PC-3 (cell line): ENCODE measurements around the gene TSHZ3. TPM values are rescaled to one million over a fixed set of nuclear protein-coding genes. Genes with fewer than 3 reads are reported as not detected.

Experiments
- ATAC-seq: fragments of 200-7000 bp; cut with Tn5 transposase; 2 replicates; pipeline ENCODE4 v1.9.1; 2020; ENCODE audit warnings: mild to moderate bottlenecking, moderate library complexity
- BruUV-seq: library from RNA; stranded (reverse); fragments of 400-500 nt; replicated peaks from 2 replicates; lab custom pipeline; 2021; lab: Mats Ljungman, UMichigan
- CTCF ChIA-PET: fragments of 300-600 bp; sonication (Branson Sonifier 250); formaldehyde crosslinking; loops from one replicate; lab custom pipeline; 2022; ENCODE audit warnings: antibody characterized with exemption; lab: Charles Lee
- POLR2A ChIA-PET: fragments of 300-600 bp; sonication (Branson Sonifier 250); formaldehyde crosslinking; loops from one replicate; lab custom pipeline; 2022; ENCODE audit warnings: antibody characterized with exemption; ENCODE audit not compliant: unreplicated experiment; lab: Charles Lee
- DNase-seq: peaks from one replicate; pipeline ENCODE4 v3.0.0-alpha.2; 2015
- H2AFZ ChIP-seq: fragments of 300-600 bp; sonication (generic); 2 replicates; pipeline ENCODE4 v1.6.0; 2016; ENCODE audit warnings: antibody characterized with exemption, low read length
- H3F3A ChIP-seq: fragments of 300-600 bp; sonication (generic); one replicate; pipeline ENCODE4 v1.6.0; 2017; ENCODE audit warnings: antibody characterized with exemption, low read length, control low read depth, mild to moderate bottlenecking; ENCODE audit not compliant: unreplicated experiment
- H3K27ac ChIP-seq: fragments of 300-600 bp; sonication (generic); 2 replicates; pipeline ENCODE4 v1.5.1; 2016; ENCODE audit warnings: mild to moderate bottlenecking, low read length
- H3K27me3 ChIP-seq: fragments of 300-600 bp; sonication (generic); 2 replicates; pipeline ENCODE4 v1.6.1; 2016; ENCODE audit warnings: low read length, mixed read lengths
- H3K36me3 ChIP-seq: fragments of 300-600 bp; sonication (generic); 2 replicates; pipeline ENCODE4 v1.6.1; 2016; ENCODE audit warnings: low read depth, mixed run types, low read length, mixed read lengths
- H3K4me1 ChIP-seq: fragments of 300-600 bp; sonication (generic); 2 replicates; pipeline ENCODE4 v1.5.1; 2016; ENCODE audit warnings: low read length; ENCODE audit not compliant: insufficient read depth
- H3K4me2 ChIP-seq: fragments of 300-600 bp; sonication (generic); 2 replicates; pipeline ENCODE4 v1.6.0; 2016; ENCODE audit warnings: low read length
- H3K4me3 ChIP-seq: fragments of 300-600 bp; sonication (generic); 2 replicates; pipeline ENCODE4 v1.5.1; 2016; ENCODE audit warnings: mild to moderate bottlenecking, low read length, mixed read lengths
- H3K79me2 ChIP-seq: fragments of 300-600 bp; sonication (generic); 2 replicates; pipeline ENCODE4 v1.6.1; 2017; ENCODE audit warnings: low read length, mixed read lengths
- H3K9ac ChIP-seq: fragments of 300-600 bp; sonication (generic); 2 replicates; pipeline ENCODE4 v1.6.0; 2016; ENCODE audit warnings: mild to moderate bottlenecking, low read length
- H3K9me2 ChIP-seq: fragments of 300-600 bp; sonication (generic); replicated peaks from 2 replicates; pipeline ENCODE4 v1.6.1; 2016; ENCODE audit warnings: mixed run types, low read length, mixed read lengths
- H3K9me3 ChIP-seq: fragments of 300-600 bp; sonication (generic); 2 replicates; pipeline ENCODE4 v1.6.1; 2016; ENCODE audit warnings: low read length, mixed read lengths
- H4K20me1 ChIP-seq: fragments of 300-600 bp; sonication (generic); 2 replicates; pipeline ENCODE4 v1.6.1; 2016; ENCODE audit warnings: low read length, mixed read lengths
- EZH2 ChIP-seq: fragments of 300-600 bp; sonication (generic); IDR thresholded peaks from one replicate; pipeline ENCODE4 v1.6.1; 2017; ENCODE audit warnings: antibody characterized with exemption, mild to moderate bottlenecking, low read length; ENCODE audit not compliant: unreplicated experiment
- EZH2phosphoT487 ChIP-seq: fragments of 300-600 bp; sonication (generic); IDR thresholded peaks from 2 replicates; pipeline ENCODE4 v1.6.1; 2018; ENCODE audit warnings: mild to moderate bottlenecking, antibody characterized with exemption, low read length, borderline replicate concordance
- intact Hi-C: fragments of 100-400 bp; cut with micrococcal nuclease; formaldehyde crosslinking; loops from 2 replicates; pipeline ENCODE4 v1.9.0; 2023
- total RNA-seq: library from RNA; depleted of rRNA; stranded (reverse); fragments of >200 nt; gene quantifications from 2 replicates; pipeline ENCODE4 v1.2.3, GENCODE V29; 2014
- TF ChIP-seq, protein P1 (sequence below): fragments of 300-600 bp; sonication (generic); conservative IDR thresholded peaks from 2 replicates; pipeline ENCODE4 v1.5.1; 2017; ENCODE audit warnings: antibody characterized with exemption, low read depth, mild to moderate bottlenecking, low read length

Gene TSHZ3
- total RNA-seq, 1 experiment from 2014 or later: 0.18 TPM

DNA sequence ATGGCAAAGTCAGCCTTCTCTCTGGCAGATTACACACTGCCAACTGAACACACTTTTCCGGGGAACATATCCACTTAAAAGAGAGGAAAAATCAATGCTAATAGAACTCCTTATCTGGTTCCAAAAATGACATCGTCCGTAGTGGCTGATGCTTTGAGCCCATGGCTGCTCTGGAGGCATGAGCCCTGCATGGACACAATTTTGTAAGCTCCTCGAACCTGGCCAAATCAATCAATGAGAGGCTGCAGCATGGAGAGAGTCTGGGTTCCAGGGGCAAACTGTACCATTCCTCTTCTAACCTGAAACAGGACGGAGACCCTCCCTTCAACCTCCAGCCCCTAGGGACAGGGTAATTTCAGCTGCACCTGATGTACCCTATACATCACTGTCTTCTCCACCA is 21.0 kb upstream of the TSHZ3 start:
- Histone ChIP-seq H3K4me1 (no peaks in the 10 kb centered on the region), H3K9ac (no peak overlapping the region), H3K27ac (no peak overlapping the region), H2AFZ (no peak overlapping the region), H3K27me3 (no peaks in the 10 kb centered on the region), H4K20me1 (no peaks in the 10 kb centered on the region), H3F3A (no peaks in the 10 kb centered on the region), H3K4me2 (no peak overlapping the region), H3K9me3 (no peaks in the 10 kb centered on the region), H3K4me3 (no peak overlapping the region), H3K79me2 (no peaks in the 10 kb centered on the region), H3K36me3 (no peaks in the 10 kb centered on the region), H3K9me2 (no peaks in the 10 kb centered on the region)
- CTCF ChIA-PET: no interaction called here
- intact Hi-C loops: no loop called here
- DNase-seq (no peak), ATAC-seq (no peak)
- POLR2A ChIA-PET: no interaction called here
- no peak for TF ChIP-seq EZH2
- no TSS peak for BruUV-seq

DNA sequence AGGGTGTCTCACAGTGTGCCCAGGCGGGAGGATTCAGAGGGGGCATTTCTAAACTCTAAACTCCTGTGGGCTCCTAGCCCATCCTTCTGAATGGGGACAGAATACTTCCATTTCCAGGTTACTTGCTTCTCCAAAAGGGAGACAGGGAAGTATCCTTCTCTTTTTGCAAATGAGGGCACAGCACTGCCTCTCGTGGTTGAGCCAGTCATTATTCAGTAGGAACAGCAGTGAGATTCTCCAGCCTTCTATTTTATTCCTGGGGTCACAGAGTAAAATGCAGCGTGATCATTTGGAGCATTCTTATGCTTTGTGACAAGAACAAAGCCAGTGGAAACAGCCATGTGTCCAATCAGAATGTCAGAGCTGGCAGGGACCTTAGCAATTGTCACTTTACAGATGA is 15.7 kb upstream of the TSHZ3 start:
- Histone ChIP-seq H3F3A (no peaks in the 10 kb centered on the region), H3K27ac (no peak overlapping the region), H2AFZ (no peak overlapping the region), H3K4me2 (no peak overlapping the region), H3K79me2 (no peaks in the 10 kb centered on the region), H3K27me3 (no peaks in the 10 kb centered on the region), H4K20me1 (no peaks in the 10 kb centered on the region), H3K9ac (no peak overlapping the region), H3K36me3 (no peaks in the 10 kb centered on the region), H3K4me1 (no peaks in the 10 kb centered on the region), H3K9me2 (no peaks in the 10 kb centered on the region), H3K9me3 (no peaks in the 10 kb centered on the region), H3K4me3 (no peak overlapping the region)
- TF ChIP-seq EZH2phosphoT487 (no peak), EZH2 (no peak)
- TF ChIP-seq, protein P1, sequence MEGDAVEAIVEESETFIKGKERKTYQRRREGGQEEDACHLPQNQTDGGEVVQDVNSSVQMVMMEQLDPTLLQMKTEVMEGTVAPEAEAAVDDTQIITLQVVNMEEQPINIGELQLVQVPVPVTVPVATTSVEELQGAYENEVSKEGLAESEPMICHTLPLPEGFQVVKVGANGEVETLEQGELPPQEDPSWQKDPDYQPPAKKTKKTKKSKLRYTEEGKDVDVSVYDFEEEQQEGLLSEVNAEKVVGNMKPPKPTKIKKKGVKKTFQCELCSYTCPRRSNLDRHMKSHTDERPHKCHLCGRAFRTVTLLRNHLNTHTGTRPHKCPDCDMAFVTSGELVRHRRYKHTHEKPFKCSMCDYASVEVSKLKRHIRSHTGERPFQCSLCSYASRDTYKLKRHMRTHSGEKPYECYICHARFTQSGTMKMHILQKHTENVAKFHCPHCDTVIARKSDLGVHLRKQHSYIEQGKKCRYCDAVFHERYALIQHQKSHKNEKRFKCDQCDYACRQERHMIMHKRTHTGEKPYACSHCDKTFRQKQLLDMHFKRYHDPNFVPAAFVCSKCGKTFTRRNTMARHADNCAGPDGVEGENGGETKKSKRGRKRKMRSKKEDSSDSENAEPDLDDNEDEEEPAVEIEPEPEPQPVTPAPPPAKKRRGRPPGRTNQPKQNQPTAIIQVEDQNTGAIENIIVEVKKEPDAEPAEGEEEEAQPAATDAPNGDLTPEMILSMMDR: no peak
- CTCF ChIA-PET: no interaction called here
- intact Hi-C loops: no loop called here
- no TSS peak for BruUV-seq
- POLR2A ChIA-PET: no interaction called here
- DNase-seq (no peak), ATAC-seq (no peak)

DNA sequence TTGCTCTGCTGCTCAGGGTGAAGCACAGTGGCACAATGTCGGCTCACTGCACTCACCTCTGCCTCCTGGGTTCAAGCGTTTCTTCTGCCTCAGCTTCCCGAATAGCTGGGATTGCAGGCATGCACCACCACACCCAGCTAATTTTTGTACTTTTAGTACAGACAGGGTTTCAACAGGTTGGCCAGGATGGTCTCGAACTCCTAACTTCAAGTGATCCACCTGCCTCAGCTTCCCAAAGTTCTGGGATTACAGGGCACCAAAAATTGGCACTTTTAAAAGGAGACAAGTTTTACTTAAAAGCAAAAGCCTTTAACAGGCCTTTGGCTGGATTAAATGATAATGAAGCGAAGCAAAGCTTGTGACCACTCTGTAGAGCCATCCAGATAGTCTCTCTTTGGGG is 12.5 kb upstream of the TSHZ3 start:
- no peaks in the 10 kb centered on the region for H3K27me3 ChIP-seq
- H3K9me3 ChIP-seq: no peaks in the 10 kb centered on the region
- no peak for DNase-seq
- no peaks in the 10 kb centered on the region for H3F3A ChIP-seq
- no peak overlapping the region for H3K9ac ChIP-seq
- H3K4me1 ChIP-seq: no peaks in the 10 kb centered on the region
- TF ChIP-seq EZH2 (no peak), EZH2phosphoT487 (no peak)
- TF ChIP-seq, protein P1: no peak
- no peaks in the 10 kb centered on the region for H3K9me2 ChIP-seq
- no peak overlapping the region for H2AFZ ChIP-seq
- H3K36me3 ChIP-seq: no peaks in the 10 kb centered on the region
- intact Hi-C loops: no loop called here
- H3K4me3 ChIP-seq: no peak overlapping the region
- CTCF ChIA-PET: no interaction called here
- POLR2A ChIA-PET: no interaction called here
- no peaks in the 10 kb centered on the region for H3K79me2 ChIP-seq
- no peaks in the 10 kb centered on the region for H4K20me1 ChIP-seq
- BruUV-seq: no TSS peak
- H3K27ac ChIP-seq: no peak overlapping the region
- no peak overlapping the region for H3K4me2 ChIP-seq
- no peak for ATAC-seq
